ENCODE data around the gene FAM200C. TPM values are rescaled to one million over a fixed set of nuclear protein-coding genes. Genes with fewer than 3 reads are reported as not detected.

FAM200C gene
- total RNA-seq, 1 experiment from 2014 or later = 3.2 TPM

DNA sequence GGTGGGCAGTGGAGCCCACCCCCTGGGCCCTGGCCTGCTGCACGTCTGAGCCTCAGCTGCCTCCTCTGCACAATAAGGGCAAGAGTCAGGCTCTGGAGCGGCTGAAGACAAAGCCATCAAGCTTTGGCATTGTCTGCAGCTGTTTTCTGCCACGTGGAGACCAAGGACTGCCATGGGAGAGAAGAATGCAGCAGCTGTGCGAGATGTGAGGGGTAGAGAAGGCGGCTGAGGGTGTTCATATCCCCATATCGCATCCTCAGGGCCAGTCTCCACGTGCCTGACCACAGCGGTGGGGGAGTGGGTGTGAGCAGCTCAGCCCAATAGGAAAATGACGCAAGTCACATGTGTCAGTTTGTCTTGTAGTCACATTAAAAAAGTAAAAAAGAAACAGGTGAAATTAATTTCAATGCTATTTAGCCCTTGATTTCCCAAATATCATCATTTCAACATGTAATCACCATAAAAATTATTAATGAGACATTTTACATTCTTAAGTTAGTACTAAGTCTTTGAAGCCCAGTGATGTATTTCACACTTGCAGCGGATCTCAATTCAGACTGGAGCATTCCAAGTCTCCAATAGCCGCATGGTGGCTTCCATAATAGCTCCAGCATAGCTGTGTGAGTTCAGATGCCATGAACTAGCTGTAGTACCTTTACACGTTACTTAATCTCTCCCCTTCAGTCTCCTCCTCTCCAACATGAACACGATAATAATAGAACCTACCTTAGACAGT, 36.0 kb downstream of the FAM200C start:
- TF ChIP-seq, protein P1, sequence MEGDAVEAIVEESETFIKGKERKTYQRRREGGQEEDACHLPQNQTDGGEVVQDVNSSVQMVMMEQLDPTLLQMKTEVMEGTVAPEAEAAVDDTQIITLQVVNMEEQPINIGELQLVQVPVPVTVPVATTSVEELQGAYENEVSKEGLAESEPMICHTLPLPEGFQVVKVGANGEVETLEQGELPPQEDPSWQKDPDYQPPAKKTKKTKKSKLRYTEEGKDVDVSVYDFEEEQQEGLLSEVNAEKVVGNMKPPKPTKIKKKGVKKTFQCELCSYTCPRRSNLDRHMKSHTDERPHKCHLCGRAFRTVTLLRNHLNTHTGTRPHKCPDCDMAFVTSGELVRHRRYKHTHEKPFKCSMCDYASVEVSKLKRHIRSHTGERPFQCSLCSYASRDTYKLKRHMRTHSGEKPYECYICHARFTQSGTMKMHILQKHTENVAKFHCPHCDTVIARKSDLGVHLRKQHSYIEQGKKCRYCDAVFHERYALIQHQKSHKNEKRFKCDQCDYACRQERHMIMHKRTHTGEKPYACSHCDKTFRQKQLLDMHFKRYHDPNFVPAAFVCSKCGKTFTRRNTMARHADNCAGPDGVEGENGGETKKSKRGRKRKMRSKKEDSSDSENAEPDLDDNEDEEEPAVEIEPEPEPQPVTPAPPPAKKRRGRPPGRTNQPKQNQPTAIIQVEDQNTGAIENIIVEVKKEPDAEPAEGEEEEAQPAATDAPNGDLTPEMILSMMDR (IDR thresholded peaks at IDR 0.05; ENCODE audit: insufficient read depth in 1 of 2, low read depth in 1 of 2, low read length in 1 of 2, severe bottlenecking in 1 of 2, unreplicated experiment in 1 of 2) = no peak
- Mint-ChIP-seq H3K4me3 (ENCODE audit: unreplicated experiment) (no peak overlapping the region), H3K36me3 (ENCODE audit: insufficient read depth, unreplicated experiment) (no peaks in the 10 kb centered on the region), H3K9me3 (ENCODE audit: unreplicated experiment) (no peaks in the 10 kb centered on the region), H3K27ac (ENCODE audit: unreplicated experiment) (no peak overlapping the region), H3K4me1 (ENCODE audit: low read depth, unreplicated experiment) (no peaks in the 10 kb centered on the region), H3K27me3 (ENCODE audit: insufficient read depth, unreplicated experiment) (no peaks in the 10 kb centered on the region)
- intact Hi-C loops (cut with micrococcal nuclease; ENCODE audit: unreplicated experiment) = no loop called here
- H3K4me3 ChIP-seq (ENCODE audit: low read depth, low read length) = no peak overlapping the region
- DNase-seq = no peak
- ChIA-PET CTCF (no interaction called here), POLR2A (no interaction called here)
- no peaks in the 10 kb centered on the region for H3K36me3 ChIP-seq (ENCODE audit: control insufficient read depth, insufficient read depth, low read length)
- BruUV-seq (replicated peaks) = no TSS peak
- no peaks in the 10 kb centered on the region for H3K9me3 ChIP-seq
- no peaks in the 10 kb centered on the region for H3K4me1 ChIP-seq
- H3K27me3 ChIP-seq (replicated peaks; ENCODE audit: control insufficient read depth, insufficient read depth, low read length) = no peaks in the 10 kb centered on the region

DNA sequence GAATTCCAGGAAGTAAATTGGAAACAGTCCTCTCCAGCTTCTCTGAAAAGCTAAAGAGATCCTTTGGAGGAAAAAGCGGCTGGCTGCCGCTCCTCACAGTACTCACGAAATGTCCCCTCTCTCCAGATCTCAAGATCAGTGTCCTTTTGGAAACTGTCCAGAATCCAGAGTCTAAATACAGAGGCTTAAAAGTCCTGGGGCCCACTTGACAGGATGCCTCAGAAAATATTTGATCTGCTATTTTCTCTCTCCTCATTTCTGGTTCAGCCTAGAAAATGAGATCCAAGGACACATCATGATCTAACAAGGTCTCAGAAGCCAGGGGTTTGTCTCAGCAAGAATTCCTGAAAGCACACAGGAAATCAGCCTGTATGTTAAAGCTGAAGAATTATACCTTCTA, 36.6 kb downstream of the FAM200C start:
- H3K9me3 Mint-ChIP-seq (ENCODE audit: unreplicated experiment) = no peaks in the 10 kb centered on the region
- no peak for DNase-seq
- POLR2A ChIA-PET = no interaction called here
- CTCF ChIA-PET = no interaction called here
- Histone ChIP-seq H3K9me3 (no peaks in the 10 kb centered on the region), H3K27me3 (replicated peaks; ENCODE audit: control insufficient read depth, insufficient read depth, low read length) (no peaks in the 10 kb centered on the region), H3K4me1 (no peaks in the 10 kb centered on the region), H3K36me3 (ENCODE audit: control insufficient read depth, insufficient read depth, low read length) (no peaks in the 10 kb centered on the region), H3K4me3 (ENCODE audit: low read depth, low read length) (no peak overlapping the region)
- intact Hi-C loops (cut with micrococcal nuclease; ENCODE audit: unreplicated experiment) = no loop called here
- no peaks in the 10 kb centered on the region for H3K27me3 Mint-ChIP-seq (ENCODE audit: insufficient read depth, unreplicated experiment)
- TF ChIP-seq, protein P1 (IDR thresholded peaks at IDR 0.05; ENCODE audit: insufficient read depth in 1 of 2, low read depth in 1 of 2, low read length in 1 of 2, severe bottlenecking in 1 of 2, unreplicated experiment in 1 of 2) = no peak
- no peak overlapping the region for H3K4me3 Mint-ChIP-seq (ENCODE audit: unreplicated experiment)
- no peaks in the 10 kb centered on the region for H3K4me1 Mint-ChIP-seq (ENCODE audit: low read depth, unreplicated experiment)
- no peak overlapping the region for H3K27ac Mint-ChIP-seq (ENCODE audit: unreplicated experiment)
- H3K36me3 Mint-ChIP-seq (ENCODE audit: insufficient read depth, unreplicated experiment) = no peaks in the 10 kb centered on the region
- no TSS peak for BruUV-seq (replicated peaks)

DNA sequence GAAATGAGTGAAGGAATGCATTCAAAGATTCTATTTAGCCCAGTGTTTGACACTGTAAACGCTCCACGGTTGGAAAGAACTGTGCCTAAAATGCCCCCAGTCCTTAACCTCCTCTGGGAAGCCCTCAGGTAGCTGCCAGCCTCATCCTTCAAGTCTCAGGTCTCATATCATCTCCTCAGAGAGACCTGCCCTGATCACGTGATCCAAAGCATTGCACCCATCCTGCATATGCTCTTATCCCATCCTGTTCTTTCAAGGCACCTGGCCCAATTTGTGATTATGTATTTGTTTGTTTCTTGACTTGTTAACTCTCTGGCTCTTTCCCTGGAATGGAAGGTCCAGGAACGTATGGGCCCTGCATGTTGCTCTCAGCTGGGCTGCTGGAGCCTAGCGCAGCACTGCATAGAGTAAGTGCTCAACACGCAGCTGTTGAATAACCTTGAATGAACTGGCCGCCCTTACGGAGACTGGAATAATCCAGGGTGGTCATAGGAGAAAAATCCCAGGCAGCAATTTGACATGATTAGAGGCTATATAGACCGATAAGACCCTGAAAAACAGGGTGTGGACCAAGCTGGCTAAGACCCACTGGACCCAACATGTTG, 38.1 kb downstream of the FAM200C start:
- Mint-ChIP-seq H3K4me1 (ENCODE audit: low read depth, unreplicated experiment) (no peaks in the 10 kb centered on the region), H3K27ac (ENCODE audit: unreplicated experiment) (no peak overlapping the region), H3K9me3 (ENCODE audit: unreplicated experiment) (no peaks in the 10 kb centered on the region), H3K36me3 (ENCODE audit: insufficient read depth, unreplicated experiment) (no peaks in the 10 kb centered on the region), H3K4me3 (ENCODE audit: unreplicated experiment) (no peak overlapping the region), H3K27me3 (ENCODE audit: insufficient read depth, unreplicated experiment) (no peaks in the 10 kb centered on the region)
- ChIA-PET CTCF (no interaction called here), POLR2A (no interaction called here)
- Histone ChIP-seq H3K9me3 (no peaks in the 10 kb centered on the region), H3K4me1 (no peaks in the 10 kb centered on the region), H3K36me3 (ENCODE audit: control insufficient read depth, insufficient read depth, low read length) (no peaks in the 10 kb centered on the region), H3K27me3 (replicated peaks; ENCODE audit: control insufficient read depth, insufficient read depth, low read length) (no peaks in the 10 kb centered on the region), H3K4me3 (ENCODE audit: low read depth, low read length) (no peak overlapping the region)
- intact Hi-C loops (cut with micrococcal nuclease; ENCODE audit: unreplicated experiment) = no loop called here
- TF ChIP-seq, protein P1 (IDR thresholded peaks at IDR 0.05; ENCODE audit: insufficient read depth in 1 of 2, low read depth in 1 of 2, low read length in 1 of 2, severe bottlenecking in 1 of 2, unreplicated experiment in 1 of 2) = no peak
- BruUV-seq (replicated peaks) = no TSS peak
- no peak for DNase-seq

Data from Caco-2 (cell line).